ENCODE data around the gene ATP13A4. TPM values are rescaled to one million over a fixed set of nuclear protein-coding genes. Genes with fewer than 3 reads are reported as not detected.

ATP13A4 gene
- total and polyA plus RNA-seq, 2 donors (not counting 1 experiment from before 2014, with no cell fraction given) = 1.7 to 6.4 TPM

GRCh38 chr3:193499136-193499770, 55.4 kb downstream of the ATP13A4 start:
- WGBS (ENCODE audit: insufficient coverage) = no CpG with 5 or more reads among the region's 3 CpGs
- TF ChIP-seq, protein P1, sequence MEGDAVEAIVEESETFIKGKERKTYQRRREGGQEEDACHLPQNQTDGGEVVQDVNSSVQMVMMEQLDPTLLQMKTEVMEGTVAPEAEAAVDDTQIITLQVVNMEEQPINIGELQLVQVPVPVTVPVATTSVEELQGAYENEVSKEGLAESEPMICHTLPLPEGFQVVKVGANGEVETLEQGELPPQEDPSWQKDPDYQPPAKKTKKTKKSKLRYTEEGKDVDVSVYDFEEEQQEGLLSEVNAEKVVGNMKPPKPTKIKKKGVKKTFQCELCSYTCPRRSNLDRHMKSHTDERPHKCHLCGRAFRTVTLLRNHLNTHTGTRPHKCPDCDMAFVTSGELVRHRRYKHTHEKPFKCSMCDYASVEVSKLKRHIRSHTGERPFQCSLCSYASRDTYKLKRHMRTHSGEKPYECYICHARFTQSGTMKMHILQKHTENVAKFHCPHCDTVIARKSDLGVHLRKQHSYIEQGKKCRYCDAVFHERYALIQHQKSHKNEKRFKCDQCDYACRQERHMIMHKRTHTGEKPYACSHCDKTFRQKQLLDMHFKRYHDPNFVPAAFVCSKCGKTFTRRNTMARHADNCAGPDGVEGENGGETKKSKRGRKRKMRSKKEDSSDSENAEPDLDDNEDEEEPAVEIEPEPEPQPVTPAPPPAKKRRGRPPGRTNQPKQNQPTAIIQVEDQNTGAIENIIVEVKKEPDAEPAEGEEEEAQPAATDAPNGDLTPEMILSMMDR (IDR thresholded peaks at IDR 0.05) = no peak
- no peak for TF ChIP-seq EZH2 (IDR thresholded peaks at IDR 0.05; ENCODE audit: borderline replicate concordance, insufficient read depth, low read depth, low read length, poor library complexity, severe bottlenecking)
- no peak overlapping the region for H3K4me3 ChIP-seq (ENCODE audit: control extremely low read depth in 1 of 5, extremely low read depth in 1 of 5, insufficient read depth in 1 of 5, low read depth in 2 of 5, low read length in 4 of 5)
- H3K9ac ChIP-seq (ENCODE audit: low read length) = no peak overlapping the region
- Mint-ChIP-seq H3K27ac (no peak overlapping the region), H3K4me3 (no peak overlapping the region), H3K4me1 (no peaks in the 10 kb centered on the region), H3K9me3 (ENCODE audit: insufficient read depth) (no peaks in the 10 kb centered on the region), H3K27me3 (no peaks in the 10 kb centered on the region)
- CTCF ChIA-PET = no interaction called here
- DNase-seq = no peak
- no peaks in the 10 kb centered on the region for H3K27me3 ChIP-seq (replicated peaks in 1 of 4; ENCODE audit: control extremely low read depth in 1 of 4, control insufficient read depth in 3 of 4, insufficient read depth in 4 of 4, low read length in 3 of 4)
- no peak for ATAC-seq (ENCODE audit: low read depth)
- no peaks in the 10 kb centered on the region for H3K36me3 ChIP-seq (replicated peaks in 1 of 2; ENCODE audit: control extremely low read depth in 1 of 2, control insufficient read depth in 1 of 2, extremely low read depth in 1 of 2, insufficient read depth in 2 of 2, low read length in 1 of 2)
- POLR2A ChIA-PET = no interaction called here
- H4K20me1 ChIP-seq (ENCODE audit: control insufficient read depth, insufficient read depth, low read length, poor library complexity, severe bottlenecking) = no peaks in the 10 kb centered on the region
- H2AFZ ChIP-seq (ENCODE audit: insufficient read depth, low read depth, low read length, poor library complexity, severe bottlenecking) = no peak overlapping the region
- H3K27ac ChIP-seq (ENCODE audit: low read length in 2 of 2) = no peak overlapping the region
- H3K4me2 ChIP-seq (replicated peaks; ENCODE audit: low read depth, low read length, poor library complexity, severe bottlenecking) = no peak overlapping the region
- no peaks in the 10 kb centered on the region for H3K4me1 ChIP-seq (ENCODE audit: control insufficient read depth in 2 of 2, insufficient read depth in 2 of 2, low read length in 2 of 2)
- H3K9me3 ChIP-seq (ENCODE audit: control extremely low read depth in 1 of 3, control insufficient read depth in 2 of 3, insufficient read depth in 1 of 3, low read length in 2 of 3) = no peaks in the 10 kb centered on the region
- H3K79me2 ChIP-seq (ENCODE audit: control insufficient read depth, insufficient read depth, low read length) = no peaks in the 10 kb centered on the region
- intact Hi-C loops (cut with micrococcal nuclease) = no loop called here

GRCh38 chr3:193498215-193498614, 56.5 kb downstream of the ATP13A4 start:
- Histone ChIP-seq H3K79me2 (ENCODE audit: control insufficient read depth, insufficient read depth, low read length) (no peaks in the 10 kb centered on the region), H3K4me2 (replicated peaks; ENCODE audit: low read depth, low read length, poor library complexity, severe bottlenecking) (no peak overlapping the region), H3K4me1 (ENCODE audit: control insufficient read depth in 2 of 2, insufficient read depth in 2 of 2, low read length in 2 of 2) (no peaks in the 10 kb centered on the region), H3K9ac (ENCODE audit: low read length) (no peak overlapping the region), H3K4me3 (ENCODE audit: control extremely low read depth in 1 of 5, extremely low read depth in 1 of 5, insufficient read depth in 1 of 5, low read depth in 2 of 5, low read length in 4 of 5) (no peak overlapping the region), H2AFZ (ENCODE audit: insufficient read depth, low read depth, low read length, poor library complexity, severe bottlenecking) (no peak overlapping the region), H3K36me3 (replicated peaks in 1 of 2; ENCODE audit: control extremely low read depth in 1 of 2, control insufficient read depth in 1 of 2, extremely low read depth in 1 of 2, insufficient read depth in 2 of 2, low read length in 1 of 2) (no peaks in the 10 kb centered on the region), H4K20me1 (ENCODE audit: control insufficient read depth, insufficient read depth, low read length, poor library complexity, severe bottlenecking) (no peaks in the 10 kb centered on the region), H3K9me3 (ENCODE audit: control extremely low read depth in 1 of 3, control insufficient read depth in 2 of 3, insufficient read depth in 1 of 3, low read length in 2 of 3) (no peaks in the 10 kb centered on the region), H3K27me3 (replicated peaks in 1 of 4; ENCODE audit: control extremely low read depth in 1 of 4, control insufficient read depth in 3 of 4, insufficient read depth in 4 of 4, low read length in 3 of 4) (no peaks in the 10 kb centered on the region), H3K27ac (ENCODE audit: low read length in 2 of 2) (no peak overlapping the region)
- CTCF ChIA-PET = no interaction called here
- Mint-ChIP-seq H3K27me3 (no peaks in the 10 kb centered on the region), H3K4me1 (no peaks in the 10 kb centered on the region), H3K4me3 (no peak overlapping the region), H3K9me3 (ENCODE audit: insufficient read depth) (no peaks in the 10 kb centered on the region), H3K27ac (no peak overlapping the region)
- 60% methylated on average over 2 of the region's 3 CpGs for WGBS (ENCODE audit: insufficient coverage)
- no peak for TF ChIP-seq EZH2 (IDR thresholded peaks at IDR 0.05; ENCODE audit: borderline replicate concordance, insufficient read depth, low read depth, low read length, poor library complexity, severe bottlenecking)
- TF ChIP-seq, protein P1 (IDR thresholded peaks at IDR 0.05) = no peak
- ATAC-seq (ENCODE audit: low read depth) (no peak), DNase-seq (no peak)
- intact Hi-C loops (cut with micrococcal nuclease) = no loop called here
- POLR2A ChIA-PET = no interaction called here
